Activated CD4-positive, alpha-beta T cell treated with anti-CD3 and anti-CD28 coated beads, Interleukin-2, amount 10 ng/mL, durations not matched to agents 24 days and 14 days (primary cell): ENCODE measurements around the gene PRKG2. TPM values are rescaled to one million over a fixed set of nuclear protein-coding genes. Genes with fewer than 3 reads are reported as not detected.

ENCODE experiments used
- DNase-seq: peaks from one replicate; pipeline ENCODE4 v3.0.0; 2022
- H3K27ac Mint-ChIP-seq: one replicate; pipeline ENCODE4 v1.8.0; 2022; ENCODE audit warnings: mild to moderate bottlenecking, mixed read lengths
- H3K27me3 Mint-ChIP-seq: one replicate; pipeline ENCODE4 v1.8.0; 2022; ENCODE audit warnings: mixed read lengths
- H3K36me3 Mint-ChIP-seq: one replicate; pipeline ENCODE4 v1.8.0; 2022; ENCODE audit warnings: low read depth, mild to moderate bottlenecking, mixed read lengths
- H3K4me1 Mint-ChIP-seq: one replicate; pipeline ENCODE4 v1.8.0; 2021; ENCODE audit warnings: mixed read lengths
- H3K4me3 Mint-ChIP-seq: one replicate; pipeline ENCODE4 v1.8.0; 2022; ENCODE audit warnings: mild to moderate bottlenecking, moderate library complexity, mixed read lengths
- H3K9me3 Mint-ChIP-seq: one replicate; pipeline ENCODE4 v1.8.0; 2021; ENCODE audit warnings: mixed read lengths
- intact Hi-C: fragments of 100-400 bp; cut with micrococcal nuclease; formaldehyde crosslinking; loops from one replicate; pipeline ENCODE4 v1.15.1; 2023
- total RNA-seq: library from RNA; stranded (reverse); gene quantifications from 2 replicates; pipeline ENCODE4 v1.2.3, GENCODE V29; 2022

The PRKG2 gene
- total RNA-seq = 0.07 and 0.12 TPM in 2 replicates

GRCh38 chr4:81214881-81215868, at the start of gene PRKG2:
PRKG2 (minus strand) TSS chr4:81215222; CDS start chr4:81205047, 10,175 bp downstream.
- H3K36me3 Mint-ChIP-seq = no peaks in the 10 kb centered on the region
- peaks cover 40% of the 10 kb centered on the region for H3K27me3 Mint-ChIP-seq
- peak within 1 kb of the TSS; percentile 77 for H3K4me3 Mint-ChIP-seq
- no peak within 1 kb of the TSS for H3K27ac Mint-ChIP-seq
- intact Hi-C loops = no loop called here
- no peaks in the 10 kb centered on the region for H3K9me3 Mint-ChIP-seq
- peaks cover 6% of the 10 kb centered on the region for H3K4me1 Mint-ChIP-seq
- DNase-seq = no peak

- Mint-ChIP-seq H3K4me3 (no peak overlapping the region), H3K27me3 (no peaks in the 10 kb centered on the region), H3K4me1 (no peaks in the 10 kb centered on the region), H3K9me3 (no peaks in the 10 kb centered on the region), H3K27ac (no peak overlapping the region), H3K36me3 (no peaks in the 10 kb centered on the region)
- intact Hi-C loops = no loop called here
- no peak for DNase-seq
Measured at GRCh38 chr4:81260443-81261101, 45.5 kb upstream of the PRKG2 start.

- intact Hi-C loops = loop anchor here (10.0 kb wide), 1 partner anchor 184 kb away; no protein-coding TSS in a partner anchor
- Mint-ChIP-seq H3K4me3 (no peak overlapping the region), H3K27ac (no peak overlapping the region), H3K4me1 (no peaks in the 10 kb centered on the region), H3K9me3 (no peaks in the 10 kb centered on the region), H3K27me3 (no peaks in the 10 kb centered on the region), H3K36me3 (no peaks in the 10 kb centered on the region)
- no peak for DNase-seq
Measured at GRCh38 chr4:81258841-81259550, 44.0 kb upstream of the PRKG2 start.

GRCh38 chr4:81257816-81258215, 42.8 kb upstream of the PRKG2 start:
- DNase-seq = no peak
- Mint-ChIP-seq H3K27me3 (no peaks in the 10 kb centered on the region), H3K27ac (no peak overlapping the region), H3K36me3 (no peaks in the 10 kb centered on the region), H3K4me1 (no peaks in the 10 kb centered on the region), H3K4me3 (no peak overlapping the region), H3K9me3 (no peaks in the 10 kb centered on the region)
- intact Hi-C loops = loop anchor here (10.0 kb wide), 1 partner anchor 183 kb away; no protein-coding TSS in a partner anchor

- DNase-seq = no peak
- no peaks in the 10 kb centered on the region for H3K9me3 Mint-ChIP-seq
- intact Hi-C loops = loop anchor here (10.0 kb wide), 1 partner anchor 182 kb away; no protein-coding TSS in a partner anchor
- no peak overlapping the region for H3K4me3 Mint-ChIP-seq
- H3K36me3 Mint-ChIP-seq = no peaks in the 10 kb centered on the region
- no peak overlapping the region for H3K27ac Mint-ChIP-seq
- H3K4me1 Mint-ChIP-seq = no peaks in the 10 kb centered on the region
- no peaks in the 10 kb centered on the region for H3K27me3 Mint-ChIP-seq
Measured at GRCh38 chr4:81257021-81257420, 42.0 kb upstream of the PRKG2 start.

GRCh38 chr4:81256059-81256970, 41.3 kb upstream of the PRKG2 start:
- no peaks in the 10 kb centered on the region for H3K36me3 Mint-ChIP-seq
- H3K27ac Mint-ChIP-seq = no peak overlapping the region
- H3K9me3 Mint-ChIP-seq = no peaks in the 10 kb centered on the region
- no peaks in the 10 kb centered on the region for H3K4me1 Mint-ChIP-seq
- no peaks in the 10 kb centered on the region for H3K27me3 Mint-ChIP-seq
- no peak for DNase-seq
- no peak overlapping the region for H3K4me3 Mint-ChIP-seq
- intact Hi-C loops = loop anchor here (10.0 kb wide), 1 partner anchor 182 kb away; no protein-coding TSS in a partner anchor

- H3K4me1 Mint-ChIP-seq = no peaks in the 10 kb centered on the region
- H3K27ac Mint-ChIP-seq = no peak overlapping the region
- intact Hi-C loops = loop anchor here (10.0 kb wide), 1 partner anchor 181 kb away; no protein-coding TSS in a partner anchor
Measured at GRCh38 chr4:81255524-81255923, 40.5 kb upstream of the PRKG2 start.

GRCh38 chr4:81250430-81250829, 35.4 kb upstream of the PRKG2 start:
- Mint-ChIP-seq H3K4me1 (no peaks in the 10 kb centered on the region), H3K9me3 (no peaks in the 10 kb centered on the region), H3K27me3 (no peaks in the 10 kb centered on the region), H3K27ac (no peak overlapping the region), H3K36me3 (no peaks in the 10 kb centered on the region), H3K4me3 (no peak overlapping the region)
- intact Hi-C loops = loop anchor here (10.0 kb wide), 1 partner anchor 176 kb away; no protein-coding TSS in a partner anchor
- DNase-seq = no peak

More at GRCh38 chr4:81255524-81255923, 40.5 kb upstream of the PRKG2 start:
- Mint-ChIP-seq H3K27me3 (no peaks in the 10 kb centered on the region), H3K9me3 (no peaks in the 10 kb centered on the region), H3K36me3 (no peaks in the 10 kb centered on the region), H3K4me3 (no peak overlapping the region)
- no peak for DNase-seq

GRCh38 chr4:81245218-81246009, 30.4 kb upstream of the PRKG2 start:
- no peak overlapping the region for H3K4me3 Mint-ChIP-seq
- H3K27me3 Mint-ChIP-seq = no peaks in the 10 kb centered on the region
- H3K27ac Mint-ChIP-seq = no peak overlapping the region
- intact Hi-C loops = no loop called here
- DNase-seq = no peak
- H3K36me3 Mint-ChIP-seq = no peaks in the 10 kb centered on the region
- H3K9me3 Mint-ChIP-seq = no peaks in the 10 kb centered on the region
- H3K4me1 Mint-ChIP-seq = no peaks in the 10 kb centered on the region

GRCh38 chr4:81237791-81238190, 22.8 kb upstream of the PRKG2 start:
- H3K4me3 Mint-ChIP-seq = no peak overlapping the region
- H3K27me3 Mint-ChIP-seq = no peaks in the 10 kb centered on the region
- no peaks in the 10 kb centered on the region for H3K9me3 Mint-ChIP-seq
- H3K36me3 Mint-ChIP-seq = no peaks in the 10 kb centered on the region
- no peak overlapping the region for H3K27ac Mint-ChIP-seq
- DNase-seq = no peak
- intact Hi-C loops = no loop called here
- no peaks in the 10 kb centered on the region for H3K4me1 Mint-ChIP-seq

- intact Hi-C loops = no loop called here
- Mint-ChIP-seq H3K9me3 (peaks cover 4% of the 10 kb centered on the region), H3K4me3 (no peak overlapping the region), H3K36me3 (no peaks in the 10 kb centered on the region), H3K27ac (no peak overlapping the region), H3K27me3 (no peaks in the 10 kb centered on the region), H3K4me1 (no peaks in the 10 kb centered on the region)
- DNase-seq = no peak
Measured at GRCh38 chr4:81235982-81236749, 21.1 kb upstream of the PRKG2 start.

GRCh38 chr4:81227968-81228367, 12.9 kb upstream of the PRKG2 start:
- H3K4me3 Mint-ChIP-seq = no peak overlapping the region

More at GRCh38 chr4:81227968-81228367, 12.9 kb upstream of the PRKG2 start:
- no peak for DNase-seq
- H3K9me3 Mint-ChIP-seq = peaks cover 4% of the 10 kb centered on the region
- H3K27me3 Mint-ChIP-seq = no peaks in the 10 kb centered on the region
- intact Hi-C loops = no loop called here
- no peak overlapping the region for H3K27ac Mint-ChIP-seq
- H3K4me1 Mint-ChIP-seq = no peaks in the 10 kb centered on the region
- no peaks in the 10 kb centered on the region for H3K36me3 Mint-ChIP-seq
